A549 (cell line): ENCODE results near the gene RACGAP1. TPM values are rescaled to one million over a fixed set of nuclear protein-coding genes. Genes with fewer than 3 reads are reported as not detected.

Source experiments
- ATAC-seq, 2 experiments: fragments of 200-7000 bp in 1 of 2; fragments of >200 bp in 1 of 2; cut with Nextera tagmentation in 1 of 2; cut with Tn5 transposase in 1 of 2; 3 replicates each; pipeline versions ENCODE4 v1.8.0 to v1.9.1; 2018 to 2020; ENCODE audit warnings: mild to moderate bottlenecking in 1 of 2, moderate library complexity in 1 of 2
- CTCF ChIA-PET: fragments of 300-600 bp; sonication (Branson Sonifier 250); formaldehyde crosslinking; extraction: SDS; loops from one replicate; lab custom pipeline; 2021; ENCODE audit warnings: antibody characterized with exemption, inconsistent platforms; lab: Yijun Ruan, JAX
- POLR2A ChIA-PET: fragments of 350-600 bp; formaldehyde crosslinking; extraction: SDS; loops from one replicate; lab custom pipeline; 2021; ENCODE audit warnings: antibody characterized with exemption, inconsistent platforms; lab: Yijun Ruan, JAX
- DNase-seq, 2 experiments: peaks; one replicate each; pipeline versions ENCODE4 v3.0.0 to v3.0.0-alpha.2; 2011 to 2016; ENCODE audit warnings: low read depth in 1 of 2, low spot score in 1 of 2
- FAIRE-seq: peaks from 2 replicates; lab custom pipeline; 2011; peaks lifted over from hg19 to GRCh38; lab: Jason Lieb, UNC
- H3K27ac ChIP-seq, 2 experiments: fragments of >200 bp; sonication (Bioruptor Twin); formaldehyde crosslinking; 3 replicates each; pipeline ENCODE4 v1.5.1; 2016 to 2017
- H3K4me1 ChIP-seq: fragments of >200 bp; sonication (Bioruptor Twin); formaldehyde crosslinking; 3 replicates; pipeline ENCODE4 v1.6.1; 2016
- H3K4me2 ChIP-seq: fragments of >200 bp; sonication (Bioruptor Twin); formaldehyde crosslinking; 3 replicates; pipeline ENCODE4 v1.6.1; 2016
- H3K4me3 ChIP-seq: fragments of >200 bp; sonication (Bioruptor Twin); formaldehyde crosslinking; 3 replicates; pipeline ENCODE4 v1.5.1; 2016
- H3K9me3 ChIP-seq: fragments of >200 bp; sonication (Bioruptor Twin); formaldehyde crosslinking; 3 replicates; pipeline ENCODE4 v1.6.1; 2016
- CBX8 ChIP-seq: fragments of 200-600 bp; sonication (generic); IDR thresholded peaks from 2 replicates; pipeline ENCODE4 v1.6.1; 2016
- CEBPB ChIP-seq, 2 experiments: fragments of >200 bp in 1 of 2; sonication (Bioruptor Twin) in 1 of 2; formaldehyde crosslinking in 1 of 2; IDR thresholded peaks; 2 replicates each; pipeline ENCODE4 v1.6.1; 2012 to 2016
- ESRRA ChIP-seq: fragments of 150-350 bp; IDR thresholded peaks from 2 replicates; pipeline ENCODE4 v1.6.1; 2014; ENCODE audit warnings: mild to moderate bottlenecking, low read length, borderline replicate concordance
- HOXA7 ChIP-seq: fragments of 250-450 bp; sonication (Bioruptor Pico); IDR thresholded peaks from 2 replicates; pipeline ENCODE4 v1.5.0; 2020; ENCODE audit warnings: mild to moderate bottlenecking, moderate library complexity
- HOXB13 ChIP-seq: fragments of 250-450 bp; sonication (Bioruptor Pico); IDR thresholded peaks from 2 replicates; pipeline ENCODE4 v1.5.0; 2020; ENCODE audit warnings: low read depth, mild to moderate bottlenecking, moderate library complexity
- JUN ChIP-seq, 2 experiments: fragments of >200 bp; sonication (Bioruptor Twin); formaldehyde crosslinking; IDR thresholded peaks; 2 replicates in 1 of 2; 3 replicates in 1 of 2; pipeline ENCODE4 v1.6.1; 2016 to 2017
- NPAS2 ChIP-seq: fragments of 250-450 bp; sonication (Bioruptor Pico); IDR thresholded peaks from 2 replicates; pipeline ENCODE4 v1.8.0; 2022; ENCODE audit warnings: mild to moderate bottlenecking, moderate library complexity, borderline replicate concordance
- NR3C1 ChIP-seq: fragments of >200 bp; sonication (Bioruptor Twin); formaldehyde crosslinking; IDR thresholded peaks from 3 replicates; pipeline ENCODE4 v1.6.1; 2017
- PHF8 ChIP-seq: fragments of 200-600 bp; sonication (generic); IDR thresholded peaks from 2 replicates; pipeline ENCODE4 v1.6.1; 2016; ENCODE audit warnings: low read depth, mild to moderate bottlenecking, antibody characterized with exemption, moderate library complexity, borderline replicate concordance
- POLR2AphosphoS2 ChIP-seq: conservative IDR thresholded peaks from 2 replicates; pipeline ENCODE4 v1.6.1; 2012; ENCODE audit warnings: low read length, improper control_type of control experiment, inconsistent platforms
- RFX5 ChIP-seq: fragments of 450-650 bp; IDR thresholded peaks from 2 replicates; pipeline ENCODE4 v1.7.1; 2014; ENCODE audit warnings: antibody characterized with exemption, mild to moderate bottlenecking, moderate library complexity
- SREBF2 ChIP-seq: fragments of 450-650 bp; IDR thresholded peaks from 2 replicates; pipeline ENCODE4 v1.6.1; 2014; ENCODE audit warnings: mild to moderate bottlenecking, moderate library complexity
- TP53 ChIP-seq: fragments of 250-450 bp; sonication (Bioruptor Pico); IDR thresholded peaks from 2 replicates; pipeline ENCODE4 v1.5.0; 2021; ENCODE audit warnings: mild to moderate bottlenecking, moderate library complexity
- ZC3H11A ChIP-seq: fragments of 450-650 bp; IDR thresholded peaks from 2 replicates; pipeline ENCODE4 v1.6.1; 2014; ENCODE audit warnings: antibody characterized with exemption, mild to moderate bottlenecking
- ZNF302 ChIP-seq: fragments of 250-450 bp; sonication (Bioruptor Pico); IDR thresholded peaks from 2 replicates; pipeline ENCODE4 v1.9.0; 2021; ENCODE audit warnings: inconsistent platforms, mild to moderate bottlenecking, moderate library complexity
- WGBS: methylation state at CpG from one replicate; pipeline ENCODE4 v1.1.6; 2017; ENCODE audit errors: missing lambda C conversion rate; 5-methylcytosine and 5-hydroxymethylcytosine counted together
- polyA plus RNA-seq, 4 experiments: library from polyadenylated mRNA; depleted of rRNA in 3 of 4; stranded (reverse); fragments of >200 nt; fragmentation: RNase III in 1 of 4; extraction: RNeasy Plus Mini Kit Qiagen cat#74134 plus additional on column Dnase treatment in 1 of 4; gene quantifications; 2 replicates in 3 of 4; 3 replicates in 1 of 4; pipeline ENCODE4 v1.2.3, GENCODE V29; 2011 to 2017
- TF ChIP-seq, protein P1 (sequence below): IDR thresholded peaks from 2 replicates; pipeline ENCODE4 v1.6.1; 2012
- TF ChIP-seq, protein P2 (sequence below): IDR thresholded peaks from 2 replicates; pipeline ENCODE4 v1.6.1; 2012; ENCODE audit warnings: low read depth, borderline replicate concordance
- TF ChIP-seq, protein P3 (sequence below): IDR thresholded peaks from 2 replicates; pipeline ENCODE4 v1.6.1; 2012
- TF ChIP-seq, protein P4 (sequence below): fragments of >200 bp; sonication (Bioruptor Twin); formaldehyde crosslinking; IDR thresholded peaks from 3 replicates; pipeline ENCODE4 v1.6.1; 2016

Gene RACGAP1
- polyA plus RNA-seq, 2 of the 4 experiments (the other 2 are of a cell fraction), result 103 to 107 TPM

DNA sequence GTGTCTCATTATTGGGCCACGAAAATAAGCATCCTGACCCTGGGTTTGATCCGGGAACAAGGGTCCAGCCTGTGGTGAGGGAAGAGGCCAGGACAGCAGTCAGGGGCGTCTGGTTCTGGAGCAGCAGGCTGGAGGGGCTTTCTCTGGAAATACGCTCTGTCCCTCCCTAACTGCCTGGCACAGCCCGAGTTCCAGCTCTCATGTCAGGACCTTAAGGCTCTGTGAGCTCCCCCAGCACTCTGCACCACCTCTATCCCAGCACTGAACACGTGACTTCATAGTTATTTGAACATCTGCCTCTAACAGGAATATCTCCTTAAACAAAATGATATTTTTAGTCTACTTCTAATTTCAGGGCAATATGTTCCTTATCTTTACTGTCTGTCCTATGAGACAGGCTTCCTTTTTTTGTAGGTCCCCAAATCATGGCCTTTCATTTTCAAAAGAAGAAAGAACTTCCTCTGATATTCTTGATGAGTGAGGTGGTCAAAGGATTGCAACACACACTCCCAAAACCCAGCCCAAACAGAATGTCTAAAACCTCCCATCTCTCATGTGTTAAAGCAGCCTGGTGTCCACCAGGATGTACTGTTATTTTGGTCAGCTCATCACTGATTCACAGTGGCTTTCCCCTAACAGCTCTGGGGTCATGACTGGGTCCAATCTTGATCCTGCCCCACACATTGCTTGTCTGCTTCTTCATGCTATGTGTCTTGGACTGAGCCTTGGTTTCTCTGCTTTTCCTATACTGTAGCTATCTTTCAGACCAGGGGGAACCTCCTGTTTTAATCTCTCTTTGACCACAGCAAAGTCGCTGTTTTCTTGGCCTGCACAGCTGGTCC lies 42.8 kb downstream of the RACGAP1 start:
- ChIA-PET CTCF (interaction anchor here (0.6 to 29.8 kb wide), 10 partner anchors 8 to 92 kb away, joined by 3 to 708 read pairs (median 8); partner anchors contain the start of genes AQP6, ASIC1 and SMARCD1), POLR2A (no interaction called here)
- FAIRE-seq (no peak), ATAC-seq (0 out of 6 replicates have a peak, but pooled peaks of 1 of the 2 experiments have one; percentile 9), DNase-seq (no peak)
- 90% methylated on average over 7 of the region's 7 CpGs for WGBS
- H3K4me3 ChIP-seq, result no peak overlapping the region
- no peaks in the 10 kb centered on the region for H3K9me3 ChIP-seq
- H3K27ac ChIP-seq, result no peak overlapping the region
- no peaks in the 10 kb centered on the region for H3K4me1 ChIP-seq
- no peak overlapping the region for H3K4me2 ChIP-seq
- TF ChIP-seq, protein P1, sequence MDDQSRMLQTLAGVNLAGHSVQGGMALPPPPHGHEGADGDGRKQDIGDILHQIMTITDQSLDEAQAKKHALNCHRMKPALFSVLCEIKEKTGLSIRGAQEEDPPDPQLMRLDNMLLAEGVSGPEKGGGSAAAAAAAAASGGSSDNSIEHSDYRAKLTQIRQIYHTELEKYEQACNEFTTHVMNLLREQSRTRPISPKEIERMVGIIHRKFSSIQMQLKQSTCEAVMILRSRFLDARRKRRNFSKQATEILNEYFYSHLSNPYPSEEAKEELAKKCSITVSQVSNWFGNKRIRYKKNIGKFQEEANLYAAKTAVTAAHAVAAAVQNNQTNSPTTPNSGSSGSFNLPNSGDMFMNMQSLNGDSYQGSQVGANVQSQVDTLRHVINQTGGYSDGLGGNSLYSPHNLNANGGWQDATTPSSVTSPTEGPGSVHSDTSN, result no peak
- peak in 1 of 2 experiments; percentile 23; a peak in 1 of 4 replicates for TF ChIP-seq CEBPB (IDR thresholded peaks at IDR 0.05)

DNA sequence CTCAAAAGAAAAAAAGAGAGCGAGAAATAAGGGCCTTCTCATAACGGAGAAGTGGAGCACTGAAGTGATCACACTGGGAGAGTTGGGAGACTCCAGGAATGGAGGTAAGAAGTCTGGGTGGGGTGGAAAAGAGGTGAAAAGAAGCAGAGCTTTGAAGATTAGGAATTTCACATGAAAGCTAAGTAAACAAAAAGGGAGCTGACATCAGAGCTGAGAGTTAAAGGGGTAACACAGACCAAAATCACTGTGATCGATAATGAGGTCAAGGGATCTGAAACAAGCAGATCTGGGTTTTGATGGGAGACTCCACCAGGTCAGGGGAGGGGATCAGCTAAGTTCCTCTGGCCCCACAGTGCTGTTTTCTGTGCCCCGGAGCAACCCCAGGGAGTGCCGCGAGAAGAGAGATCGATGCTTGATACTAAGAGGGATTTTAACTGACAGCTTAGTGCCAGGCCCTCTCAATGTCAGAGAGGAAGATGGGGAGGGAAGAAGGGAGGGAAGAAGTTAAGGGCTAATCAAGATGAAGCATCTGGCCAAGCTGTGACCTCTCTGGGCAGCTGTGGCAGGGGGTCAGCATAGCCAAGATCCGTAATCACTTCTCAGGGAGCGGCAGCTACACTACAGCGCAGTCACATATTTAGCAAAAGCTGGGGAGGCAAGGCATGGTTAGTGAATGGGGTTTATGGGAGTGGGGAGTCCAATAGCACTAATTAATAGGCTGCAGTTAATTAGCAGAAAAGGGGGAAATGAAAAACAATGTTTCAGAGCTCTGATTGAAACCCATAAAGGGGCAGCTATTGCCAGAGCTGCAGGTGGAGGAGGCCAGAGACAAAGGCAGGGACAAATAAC lies 44.6 kb downstream of the RACGAP1 start:
- no peaks in the 10 kb centered on the region for H3K9me3 ChIP-seq
- ChIA-PET CTCF (interaction anchor here (0.6 to 29.8 kb wide), 11 partner anchors 10 to 551 kb away, joined by 3 to 708 read pairs (median 6); partner anchors contain the start of genes AQP6, ASIC1 and SMARCD1), POLR2A (no interaction called here)
- WGBS, result 93% methylated on average over 10 of the region's 10 CpGs
- FAIRE-seq (no peak), ATAC-seq (no peak), DNase-seq (no peak)
- TF ChIP-seq PHF8 (no peak), RFX5 (no peak), HOXB13 (CRISPR knock-in tag) (no peak), NR3C1 (no peak), ESRRA (no peak), CBX8 (no peak), JUN (IDR thresholded peaks at IDR 0.05) (no peak), NPAS2 (CRISPR knock-in tag) (no peak), ZNF302 (CRISPR knock-in tag) (no peak), SREBF2 (no peak), TP53 (no peak), HOXA7 (CRISPR knock-in tag) (no peak), POLR2AphosphoS2 (no peak), ZC3H11A (no peak)
- TF ChIP-seq, protein P2, sequence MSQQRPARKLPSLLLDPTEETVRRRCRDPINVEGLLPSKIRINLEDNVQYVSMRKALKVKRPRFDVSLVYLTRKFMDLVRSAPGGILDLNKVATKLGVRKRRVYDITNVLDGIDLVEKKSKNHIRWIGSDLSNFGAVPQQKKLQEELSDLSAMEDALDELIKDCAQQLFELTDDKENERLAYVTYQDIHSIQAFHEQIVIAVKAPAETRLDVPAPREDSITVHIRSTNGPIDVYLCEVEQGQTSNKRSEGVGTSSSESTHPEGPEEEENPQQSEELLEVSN, result no peak
- TF ChIP-seq, protein P3, sequence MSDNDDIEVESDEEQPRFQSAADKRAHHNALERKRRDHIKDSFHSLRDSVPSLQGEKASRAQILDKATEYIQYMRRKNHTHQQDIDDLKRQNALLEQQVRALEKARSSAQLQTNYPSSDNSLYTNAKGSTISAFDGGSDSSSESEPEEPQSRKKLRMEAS, result no peak
- TF ChIP-seq, protein P4, sequence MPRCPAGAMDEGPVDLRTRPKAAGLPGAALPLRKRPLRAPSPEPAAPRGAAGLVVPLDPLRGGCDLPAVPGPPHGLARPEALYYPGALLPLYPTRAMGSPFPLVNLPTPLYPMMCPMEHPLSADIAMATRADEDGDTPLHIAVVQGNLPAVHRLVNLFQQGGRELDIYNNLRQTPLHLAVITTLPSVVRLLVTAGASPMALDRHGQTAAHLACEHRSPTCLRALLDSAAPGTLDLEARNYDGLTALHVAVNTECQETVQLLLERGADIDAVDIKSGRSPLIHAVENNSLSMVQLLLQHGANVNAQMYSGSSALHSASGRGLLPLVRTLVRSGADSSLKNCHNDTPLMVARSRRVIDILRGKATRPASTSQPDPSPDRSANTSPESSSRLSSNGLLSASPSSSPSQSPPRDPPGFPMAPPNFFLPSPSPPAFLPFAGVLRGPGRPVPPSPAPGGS, result no peak
- no peak overlapping the region for H3K27ac ChIP-seq
- H3K4me1 ChIP-seq, result no peaks in the 10 kb centered on the region
- no peak overlapping the region for H3K4me3 ChIP-seq
- no peak overlapping the region for H3K4me2 ChIP-seq
